Erythroblast (primary cell): ENCODE data around the gene DNER.

Source experiments
- GATA1 ChIP-seq: IDR thresholded peaks from 2 replicates; pipeline ENCODE4 v1.6.1; 2011; ENCODE audit warnings: low read depth, mild to moderate bottlenecking, control low read depth, low read length, moderate library complexity
- POLR2A ChIP-seq: IDR thresholded peaks from 2 replicates; pipeline ENCODE4 v1.6.1; 2011; ENCODE audit warnings: mild to moderate bottlenecking, low read length

GRCh38 chr2:229425598-229425997, 288.8 kb downstream of the DNER start:
- TF ChIP-seq POLR2A (no peak), GATA1 (no peak)
